Suprapubic skin (tissue), 3 donors: ENCODE results near the gene CERS6.

ENCODE experiments used
- POLR2A ChIP-seq, 2 donors: fragments of 450-650 bp; IDR thresholded peaks; one replicate each; pipeline ENCODE4 v1.6.1; 2017; ENCODE audit warnings: antibody characterized with exemption in 2 of 2, mild to moderate bottlenecking in 2 of 2, moderate library complexity in 2 of 2
- TF ChIP-seq, protein P1 (sequence below), 2 donors: fragments of 200-600 bp in 1 of 2; fragments of 450-650 bp in 1 of 2; sonication (generic) in 1 of 2; IDR thresholded peaks; one replicate each; pipeline ENCODE4 v1.5.1; 2016 to 2019; ENCODE audit warnings: antibody characterized with exemption in 2 of 2, mild to moderate bottlenecking in 1 of 2, moderate library complexity in 1 of 2

DNA sequence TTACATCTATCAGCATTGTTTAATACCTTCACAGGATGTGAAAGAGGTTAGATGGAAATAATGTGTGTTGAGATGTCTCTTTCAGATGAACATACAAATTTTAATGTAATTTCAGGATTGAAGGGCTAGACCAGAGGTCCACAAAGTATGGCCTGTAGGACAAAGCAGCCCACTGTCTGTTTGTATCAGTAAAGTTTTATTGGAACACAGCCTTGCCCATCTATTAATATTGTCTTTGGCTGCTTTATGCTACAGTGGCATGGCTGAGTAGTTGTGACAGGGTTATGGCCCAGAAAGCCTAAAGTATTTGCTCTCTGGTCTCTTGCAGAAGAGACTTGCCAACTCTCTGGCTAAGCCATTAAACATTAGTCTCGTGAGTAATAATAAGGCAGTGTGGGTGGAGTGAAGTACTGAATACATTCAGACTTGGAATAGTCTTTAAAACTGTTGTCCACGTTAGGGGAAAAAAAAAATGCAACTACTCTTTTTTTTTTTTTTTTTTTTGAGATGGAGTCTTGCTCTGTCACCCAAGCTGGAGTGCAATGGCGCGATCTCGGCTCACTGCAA, 271.9 kb downstream of the CERS6 start:
- no peak for TF ChIP-seq POLR2A (IDR thresholded peaks at IDR 0.05)
- TF ChIP-seq, protein P1, sequence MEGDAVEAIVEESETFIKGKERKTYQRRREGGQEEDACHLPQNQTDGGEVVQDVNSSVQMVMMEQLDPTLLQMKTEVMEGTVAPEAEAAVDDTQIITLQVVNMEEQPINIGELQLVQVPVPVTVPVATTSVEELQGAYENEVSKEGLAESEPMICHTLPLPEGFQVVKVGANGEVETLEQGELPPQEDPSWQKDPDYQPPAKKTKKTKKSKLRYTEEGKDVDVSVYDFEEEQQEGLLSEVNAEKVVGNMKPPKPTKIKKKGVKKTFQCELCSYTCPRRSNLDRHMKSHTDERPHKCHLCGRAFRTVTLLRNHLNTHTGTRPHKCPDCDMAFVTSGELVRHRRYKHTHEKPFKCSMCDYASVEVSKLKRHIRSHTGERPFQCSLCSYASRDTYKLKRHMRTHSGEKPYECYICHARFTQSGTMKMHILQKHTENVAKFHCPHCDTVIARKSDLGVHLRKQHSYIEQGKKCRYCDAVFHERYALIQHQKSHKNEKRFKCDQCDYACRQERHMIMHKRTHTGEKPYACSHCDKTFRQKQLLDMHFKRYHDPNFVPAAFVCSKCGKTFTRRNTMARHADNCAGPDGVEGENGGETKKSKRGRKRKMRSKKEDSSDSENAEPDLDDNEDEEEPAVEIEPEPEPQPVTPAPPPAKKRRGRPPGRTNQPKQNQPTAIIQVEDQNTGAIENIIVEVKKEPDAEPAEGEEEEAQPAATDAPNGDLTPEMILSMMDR (IDR thresholded peaks at IDR 0.05): no peak
